Measurements from ENCODE around the gene OR4K15.

OR4K15 gene

GRCh38 chr14:20019257-20019865 lies 44.0 kb downstream of the OR4K15 start, which contains the start of gene OR4K14:
TSS of gene OR4K14 (minus strand) at chr14:20019307. CDS start at chr14:20015193, 4,114 bp downstream.
- Histone ChIP-seq H3K27me3 (ENCODE audit: control insufficient read depth in 1 of 2, insufficient read depth in 2 of 2, low read length in 2 of 2) (no peaks in the 10 kb centered on the region), H3K27ac (ENCODE audit: low read length) (no peak within 1 kb of the TSS), H3K9me3 (ENCODE audit: control insufficient read depth in 2 of 2, low read length in 2 of 2) (no peaks in the 10 kb centered on the region), H3K4me3 (ENCODE audit: low read length in 2 of 2) (no peak within 1 kb of the TSS), H3K4me1 (ENCODE audit: control insufficient read depth, insufficient read depth, low read length) (no peaks in the 10 kb centered on the region), H3K36me3 (ENCODE audit: control insufficient read depth in 2 of 2, insufficient read depth in 2 of 2, low read length in 2 of 2) (no peaks in the 10 kb centered on the region), H3K9ac (ENCODE audit: low read length in 2 of 2) (no peak within 1 kb of the TSS)

All from stomach smooth muscle (tissue), 2 donors.